Hematopoietic multipotent progenitor cell (in vitro differentiated cells): ENCODE data around the gene POU6F2. TPM values are rescaled to one million over a fixed set of nuclear protein-coding genes. Genes with fewer than 3 reads are reported as not detected.

Experiments used
- DNase-seq, 3 donors: peaks; one replicate each; pipeline ENCODE4 v3.0.0-alpha.2; 2011 to 2015; ENCODE audit warnings: low read depth in 2 of 3, low spot score in 2 of 3
- total RNA-seq: library from RNA; depleted of rRNA; stranded (reverse); fragments of >200 nt; gene quantifications from one replicate; pipeline ENCODE4 v1.2.3, GENCODE V29; 2012

POU6F2 gene
- total RNA-seq, 1 donor = not detected

GRCh38 chr7:39069031-39069430 lies 91.3 kb downstream of the POU6F2 start:
- no peak for DNase-seq

GRCh38 chr7:39069896-39070881 lies 92.5 kb downstream of the POU6F2 start:
- DNase-seq = peak in 2 of 3 donors; percentile 58 to 89

GRCh38 chr7:39071116-39071515 lies 93.4 kb downstream of the POU6F2 start:
- no peak for DNase-seq

- DNase-seq = no peak
These were observed 95.7 kb downstream of the POU6F2 start for GRCh38 chr7:39073432-39073831.

GRCh38 chr7:39075210-39075609 lies 97.5 kb downstream of the POU6F2 start:
- DNase-seq = no peak

GRCh38 chr7:39083781-39084180 lies 106.1 kb downstream of the POU6F2 start:
- DNase-seq = no peak

GRCh38 chr7:39084349-39084748 lies 106.6 kb downstream of the POU6F2 start:
- DNase-seq = no peak

GRCh38 chr7:39085189-39085588 lies 107.5 kb downstream of the POU6F2 start:
- DNase-seq = no peak

GRCh38 chr7:39085590-39086049 lies 107.9 kb downstream of the POU6F2 start:
- no peak for DNase-seq

- DNase-seq = no peak
These were observed 109.1 kb downstream of the POU6F2 start for GRCh38 chr7:39086638-39087360.

- DNase-seq = no peak
These were observed 111.3 kb downstream of the POU6F2 start for GRCh38 chr7:39088730-39089593.

- no peak for DNase-seq
These were observed 113.4 kb downstream of the POU6F2 start for GRCh38 chr7:39091145-39091544.

GRCh38 chr7:39091774-39092173 lies 114.1 kb downstream of the POU6F2 start:
- DNase-seq = no peak

- DNase-seq = no peak
These were observed 117.0 kb downstream of the POU6F2 start for GRCh38 chr7:39094731-39095130.

GRCh38 chr7:39095875-39096619 lies 118.3 kb downstream of the POU6F2 start:
- no peak for DNase-seq

GRCh38 chr7:39098506-39098905 lies 120.8 kb downstream of the POU6F2 start:
- no peak for DNase-seq

GRCh38 chr7:39099146-39099545 lies 121.4 kb downstream of the POU6F2 start:
- DNase-seq = no peak

- DNase-seq = no peak
These were observed 122.6 kb downstream of the POU6F2 start for GRCh38 chr7:39100270-39100669.

GRCh38 chr7:39102234-39102633 lies 124.5 kb downstream of the POU6F2 start:
- no peak for DNase-seq

- no peak for DNase-seq
These were observed 128.0 kb downstream of the POU6F2 start for GRCh38 chr7:39105720-39106119.
